Nephron (organoid): ENCODE measurements around the gene MRPL33.
A peak's percentile ranks its signal among the peaks of the same experiment; 100 is the strongest.

Experiments
- H3K27ac Mint-ChIP-seq, 3 experiments: 2 replicates each; pipeline ENCODE4 v1.8.0; 2020; ENCODE audit warnings: mixed read lengths in 3 of 3, mild to moderate bottlenecking in 2 of 3, moderate library complexity in 1 of 3
- H3K27me3 Mint-ChIP-seq: 2 replicates; pipeline ENCODE4 v1.8.0; 2021; ENCODE audit warnings: low read depth, mild to moderate bottlenecking, moderate library complexity, mixed read lengths
- H3K36me3 Mint-ChIP-seq: 2 replicates; pipeline ENCODE4 v1.8.0; 2020; ENCODE audit warnings: low read depth, mixed read lengths
- H3K4me1 Mint-ChIP-seq: 2 replicates; pipeline ENCODE4 v1.8.0; 2020; ENCODE audit warnings: mixed read lengths
- H3K4me3 Mint-ChIP-seq, 3 experiments: 2 replicates each; pipeline ENCODE4 v1.8.0; 2020; ENCODE audit warnings: mild to moderate bottlenecking in 3 of 3, mixed read lengths in 3 of 3, moderate library complexity in 2 of 3
- H3K9me3 Mint-ChIP-seq: 2 replicates; pipeline ENCODE4 v1.8.0; 2020; ENCODE audit warnings: mixed read lengths
- TF ChIP-seq, protein P1 (sequence below), 3 experiments: fragments of 200-600 bp; sonication (generic); IDR thresholded peaks; one replicate each; pipeline ENCODE4 v1.5.0; 2021; ENCODE audit warnings: antibody characterized with exemption in 3 of 3; ENCODE audit not compliant: unreplicated experiment in 3 of 3

Gene MRPL33

GRCh38 chr2:27776696-27777095, 5.2 kb downstream of the MRPL33 start:
- Mint-ChIP-seq H3K4me1 (peaks cover 33% of the 10 kb centered on the region), H3K9me3 (no peaks in the 10 kb centered on the region), H3K27me3 (no peaks in the 10 kb centered on the region), H3K27ac (no peak overlapping the region), H3K4me3 (no peak overlapping the region), H3K36me3 (peaks cover 28% of the 10 kb centered on the region)
- TF ChIP-seq, protein P1, sequence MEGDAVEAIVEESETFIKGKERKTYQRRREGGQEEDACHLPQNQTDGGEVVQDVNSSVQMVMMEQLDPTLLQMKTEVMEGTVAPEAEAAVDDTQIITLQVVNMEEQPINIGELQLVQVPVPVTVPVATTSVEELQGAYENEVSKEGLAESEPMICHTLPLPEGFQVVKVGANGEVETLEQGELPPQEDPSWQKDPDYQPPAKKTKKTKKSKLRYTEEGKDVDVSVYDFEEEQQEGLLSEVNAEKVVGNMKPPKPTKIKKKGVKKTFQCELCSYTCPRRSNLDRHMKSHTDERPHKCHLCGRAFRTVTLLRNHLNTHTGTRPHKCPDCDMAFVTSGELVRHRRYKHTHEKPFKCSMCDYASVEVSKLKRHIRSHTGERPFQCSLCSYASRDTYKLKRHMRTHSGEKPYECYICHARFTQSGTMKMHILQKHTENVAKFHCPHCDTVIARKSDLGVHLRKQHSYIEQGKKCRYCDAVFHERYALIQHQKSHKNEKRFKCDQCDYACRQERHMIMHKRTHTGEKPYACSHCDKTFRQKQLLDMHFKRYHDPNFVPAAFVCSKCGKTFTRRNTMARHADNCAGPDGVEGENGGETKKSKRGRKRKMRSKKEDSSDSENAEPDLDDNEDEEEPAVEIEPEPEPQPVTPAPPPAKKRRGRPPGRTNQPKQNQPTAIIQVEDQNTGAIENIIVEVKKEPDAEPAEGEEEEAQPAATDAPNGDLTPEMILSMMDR (IDR thresholded peaks at IDR 0.05; ENCODE audit: unreplicated experiment in 3 of 3): no peak

- TF ChIP-seq, protein P1 (IDR thresholded peaks at IDR 0.05; ENCODE audit: unreplicated experiment in 3 of 3): no peak
- Mint-ChIP-seq H3K9me3 (no peaks in the 10 kb centered on the region), H3K4me3 (no peak overlapping the region), H3K27me3 (no peaks in the 10 kb centered on the region), H3K27ac (peak overlapping the region in 1 of 3 experiments; percentile 0), H3K36me3 (peaks cover 34% of the 10 kb centered on the region), H3K4me1 (peaks cover 7% of the 10 kb centered on the region)
Measured at GRCh38 chr2:27779417-27780055, 8.0 kb downstream of the MRPL33 start.

- Mint-ChIP-seq H3K36me3 (peaks cover 33% of the 10 kb centered on the region), H3K4me1 (peaks cover 4% of the 10 kb centered on the region), H3K9me3 (no peaks in the 10 kb centered on the region), H3K27ac (no peak overlapping the region), H3K27me3 (no peaks in the 10 kb centered on the region), H3K4me3 (no peak overlapping the region)
- TF ChIP-seq, protein P1 (IDR thresholded peaks at IDR 0.05; ENCODE audit: unreplicated experiment in 3 of 3): no peak
Measured at GRCh38 chr2:27781496-27781895, 10.0 kb downstream of the MRPL33 start.

- H3K36me3 Mint-ChIP-seq: peaks cover 30% of the 10 kb centered on the region
- H3K27me3 Mint-ChIP-seq: no peaks in the 10 kb centered on the region
- no peak overlapping the region for H3K4me3 Mint-ChIP-seq
- no peak overlapping the region for H3K27ac Mint-ChIP-seq
- H3K9me3 Mint-ChIP-seq: no peaks in the 10 kb centered on the region
- H3K4me1 Mint-ChIP-seq: peaks cover 4% of the 10 kb centered on the region
- TF ChIP-seq, protein P1 (IDR thresholded peaks at IDR 0.05; ENCODE audit: unreplicated experiment in 3 of 3): no peak
Measured at GRCh38 chr2:27782701-27783100, 11.2 kb downstream of the MRPL33 start.

DNA sequence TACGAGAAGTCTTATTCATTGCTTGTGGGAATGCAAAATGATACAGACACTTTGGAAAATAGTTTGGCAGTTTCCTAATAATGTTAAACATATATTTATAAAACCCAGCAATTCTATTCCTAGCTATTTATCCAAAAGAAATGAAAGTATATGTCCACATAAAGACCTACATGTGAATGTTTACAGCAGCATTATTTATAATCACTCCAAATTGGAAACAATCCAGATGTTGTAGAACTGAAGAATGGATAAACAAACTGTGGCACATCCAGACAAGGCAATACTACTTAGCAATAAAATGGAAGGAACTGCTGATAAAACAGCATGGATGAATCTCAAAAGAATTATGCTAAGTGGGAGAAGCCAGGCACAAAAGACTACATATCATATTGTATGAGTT, 19.3 kb downstream of the MRPL33 start:
- H3K36me3 Mint-ChIP-seq: peaks cover 21% of the 10 kb centered on the region
- TF ChIP-seq, protein P1 (IDR thresholded peaks at IDR 0.05; ENCODE audit: unreplicated experiment in 3 of 3): no peak
- H3K27me3 Mint-ChIP-seq: no peaks in the 10 kb centered on the region
- H3K4me3 Mint-ChIP-seq: no peak overlapping the region
- H3K27ac Mint-ChIP-seq: no peak overlapping the region
- H3K9me3 Mint-ChIP-seq: no peaks in the 10 kb centered on the region
- H3K4me1 Mint-ChIP-seq: peaks cover 7% of the 10 kb centered on the region

DNA sequence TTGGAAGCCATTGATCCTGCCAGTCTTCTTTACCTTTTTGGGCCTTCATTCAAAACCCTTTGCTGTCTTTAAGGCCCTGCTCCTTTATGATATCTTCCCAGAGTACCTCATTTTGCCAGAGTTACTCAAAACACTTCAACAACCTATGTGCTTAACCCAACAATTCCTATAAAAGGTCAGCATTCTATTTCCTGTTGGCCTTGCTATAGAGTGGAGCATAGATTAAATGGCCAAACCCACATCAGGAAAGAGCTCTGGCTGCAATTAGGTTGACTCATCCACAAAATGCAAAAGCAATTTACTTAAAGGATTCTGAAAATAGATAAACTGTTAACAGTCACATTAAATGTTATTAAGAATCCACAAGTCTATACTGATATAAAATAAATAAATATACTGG, 21.2 kb downstream of the MRPL33 start:
- Mint-ChIP-seq H3K9me3 (no peaks in the 10 kb centered on the region), H3K27ac (no peak overlapping the region), H3K36me3 (peaks cover 20% of the 10 kb centered on the region), H3K27me3 (no peaks in the 10 kb centered on the region), H3K4me3 (no peak overlapping the region), H3K4me1 (peaks cover 15% of the 10 kb centered on the region)
- TF ChIP-seq, protein P1 (IDR thresholded peaks at IDR 0.05; ENCODE audit: unreplicated experiment in 3 of 3): no peak
